ENCODE results near the gene OPRD1. TPM values are rescaled to one million over a fixed set of nuclear protein-coding genes. Genes with fewer than 3 reads are reported as not detected.

Gene OPRD1
- polyA plus RNA-seq, 3 donors: 0.01 TPM; not detected in 2

GRCh38 chr1:28855969-28856368 is 44.0 kb downstream of the OPRD1 start:
- H3K4me1 ChIP-seq (ENCODE audit: control insufficient read depth in 1 of 2, insufficient read depth in 2 of 2, low read length in 2 of 2): no peaks in the 10 kb centered on the region
- H3K9me3 ChIP-seq (replicated peaks in 1 of 2; ENCODE audit: control insufficient read depth in 1 of 2, insufficient read depth in 1 of 2, low read length in 2 of 2): no peaks in the 10 kb centered on the region
- H3K9ac ChIP-seq (ENCODE audit: insufficient read depth, low read length, poor library complexity, severe bottlenecking): no peak overlapping the region
- H3K27ac ChIP-seq (ENCODE audit: low read depth in 1 of 2, low read length in 2 of 2): no peak overlapping the region
- Mint-ChIP-seq H3K9me3 (no peaks in the 10 kb centered on the region), H3K36me3 (no peaks in the 10 kb centered on the region), H3K4me3 (no peak overlapping the region), H3K27me3 (ENCODE audit: low read depth in 3 of 3) (peaks cover under 1 to 10% (median 3%) of the 10 kb centered on the region in 3 donors), H3K4me1 (peaks cover 10% of the 10 kb centered on the region), H3K27ac (no peak overlapping the region)
- no peak for DNase-seq
- no peak overlapping the region for H2AFZ ChIP-seq (ENCODE audit: insufficient read depth, low read depth, low read length, poor library complexity, severe bottlenecking)
- TF ChIP-seq, protein P1, sequence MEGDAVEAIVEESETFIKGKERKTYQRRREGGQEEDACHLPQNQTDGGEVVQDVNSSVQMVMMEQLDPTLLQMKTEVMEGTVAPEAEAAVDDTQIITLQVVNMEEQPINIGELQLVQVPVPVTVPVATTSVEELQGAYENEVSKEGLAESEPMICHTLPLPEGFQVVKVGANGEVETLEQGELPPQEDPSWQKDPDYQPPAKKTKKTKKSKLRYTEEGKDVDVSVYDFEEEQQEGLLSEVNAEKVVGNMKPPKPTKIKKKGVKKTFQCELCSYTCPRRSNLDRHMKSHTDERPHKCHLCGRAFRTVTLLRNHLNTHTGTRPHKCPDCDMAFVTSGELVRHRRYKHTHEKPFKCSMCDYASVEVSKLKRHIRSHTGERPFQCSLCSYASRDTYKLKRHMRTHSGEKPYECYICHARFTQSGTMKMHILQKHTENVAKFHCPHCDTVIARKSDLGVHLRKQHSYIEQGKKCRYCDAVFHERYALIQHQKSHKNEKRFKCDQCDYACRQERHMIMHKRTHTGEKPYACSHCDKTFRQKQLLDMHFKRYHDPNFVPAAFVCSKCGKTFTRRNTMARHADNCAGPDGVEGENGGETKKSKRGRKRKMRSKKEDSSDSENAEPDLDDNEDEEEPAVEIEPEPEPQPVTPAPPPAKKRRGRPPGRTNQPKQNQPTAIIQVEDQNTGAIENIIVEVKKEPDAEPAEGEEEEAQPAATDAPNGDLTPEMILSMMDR (IDR thresholded peaks at IDR 0.05): no peak
- no peaks in the 10 kb centered on the region for H3K79me2 ChIP-seq (ENCODE audit: insufficient read depth, low read length)
- intact Hi-C loops (cut with micrococcal nuclease): no loop called here
- H3K27me3 ChIP-seq (ENCODE audit: control insufficient read depth in 2 of 2, insufficient read depth in 2 of 2, low read length in 2 of 2): no peaks in the 10 kb centered on the region
- H3K4me3 ChIP-seq (replicated peaks in 1 of 3; ENCODE audit: low read depth in 2 of 3, low read length in 3 of 3): no peak overlapping the region
- no peaks in the 10 kb centered on the region for H4K20me1 ChIP-seq (ENCODE audit: insufficient read depth, low read length)
- no peak overlapping the region for H3K4me2 ChIP-seq (replicated peaks; ENCODE audit: extremely low read depth, low read length, poor library complexity, severe bottlenecking)
- WGBS (ENCODE audit: insufficient coverage): 100% methylated on average over 4 of the region's 7 CpGs
- H3K36me3 ChIP-seq (replicated peaks in 1 of 2; ENCODE audit: control insufficient read depth in 1 of 2, insufficient read depth in 2 of 2, low read length in 2 of 2): no peaks in the 10 kb centered on the region

DNA sequence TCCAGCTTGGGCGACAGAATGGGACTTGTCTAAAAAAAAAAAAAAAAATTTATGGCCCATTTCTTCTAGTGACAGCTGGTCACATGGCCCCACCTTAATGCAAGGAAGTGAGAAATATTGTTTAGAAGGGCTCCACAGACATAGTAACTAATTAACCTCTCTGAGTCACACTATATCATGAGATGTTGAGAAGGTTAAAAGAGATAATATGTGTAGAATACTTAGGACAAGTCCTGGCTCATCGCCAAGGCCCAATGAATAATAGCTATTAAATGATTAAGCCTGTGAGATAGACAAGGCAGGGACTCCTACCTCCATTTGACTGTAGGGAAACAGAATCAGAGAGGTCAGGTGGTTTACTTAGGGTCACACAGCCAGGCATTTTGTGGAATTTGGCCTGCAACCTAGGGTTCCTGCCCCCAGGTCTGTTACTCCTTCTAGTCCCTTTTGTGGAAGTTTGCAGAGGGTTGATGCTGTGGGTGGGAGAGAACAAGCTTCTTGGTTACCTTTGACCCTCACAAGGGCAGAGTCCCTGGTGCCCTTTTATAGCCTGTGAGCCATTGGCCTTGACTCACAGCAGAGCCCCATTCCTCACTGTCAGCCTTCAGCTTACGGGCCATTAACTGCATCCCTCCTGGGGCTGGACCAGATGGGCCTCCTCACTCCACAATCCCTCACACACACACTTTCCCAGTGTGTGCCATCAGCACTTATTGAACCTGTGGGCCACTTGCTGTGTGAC is 48.5 kb downstream of the OPRD1 start:
- H3K4me1 Mint-ChIP-seq: no peaks in the 10 kb centered on the region
- Histone ChIP-seq H3K4me2 (replicated peaks; ENCODE audit: extremely low read depth, low read length, poor library complexity, severe bottlenecking) (no peak overlapping the region), H3K9ac (ENCODE audit: insufficient read depth, low read length, poor library complexity, severe bottlenecking) (no peak overlapping the region), H3K79me2 (ENCODE audit: insufficient read depth, low read length) (no peaks in the 10 kb centered on the region), H2AFZ (ENCODE audit: insufficient read depth, low read depth, low read length, poor library complexity, severe bottlenecking) (no peak overlapping the region), H3K27me3 (ENCODE audit: control insufficient read depth in 2 of 2, insufficient read depth in 2 of 2, low read length in 2 of 2) (no peaks in the 10 kb centered on the region), H3K4me3 (replicated peaks in 1 of 3; ENCODE audit: low read depth in 2 of 3, low read length in 3 of 3) (no peak overlapping the region), H3K27ac (ENCODE audit: low read depth in 1 of 2, low read length in 2 of 2) (no peak overlapping the region), H3K36me3 (replicated peaks in 1 of 2; ENCODE audit: control insufficient read depth in 1 of 2, insufficient read depth in 2 of 2, low read length in 2 of 2) (no peaks in the 10 kb centered on the region), H3K9me3 (replicated peaks in 1 of 2; ENCODE audit: control insufficient read depth in 1 of 2, insufficient read depth in 1 of 2, low read length in 2 of 2) (no peaks in the 10 kb centered on the region), H3K4me1 (ENCODE audit: control insufficient read depth in 1 of 2, insufficient read depth in 2 of 2, low read length in 2 of 2) (no peaks in the 10 kb centered on the region), H4K20me1 (ENCODE audit: insufficient read depth, low read length) (no peaks in the 10 kb centered on the region)
- no peak overlapping the region for H3K27ac Mint-ChIP-seq
- H3K27me3 Mint-ChIP-seq (ENCODE audit: low read depth in 3 of 3): peaks cover 2 to 15% (median 4%) of the 10 kb centered on the region in 3 donors
- WGBS (ENCODE audit: insufficient coverage): 90% methylated on average over 2 of the region's 3 CpGs
- H3K4me3 Mint-ChIP-seq: no peak overlapping the region
- TF ChIP-seq, protein P1 (IDR thresholded peaks at IDR 0.05): no peak
- intact Hi-C loops (cut with micrococcal nuclease): no loop called here
- no peaks in the 10 kb centered on the region for H3K36me3 Mint-ChIP-seq
- peaks cover 0 to 2% (median 0%) of the 10 kb centered on the region in 7 donors for H3K9me3 Mint-ChIP-seq
- no peak for DNase-seq

All from CD14-positive monocyte (primary cell).